Ovary (tissue), 9 donors: ENCODE measurements around the gene FAM180A. TPM values are rescaled to one million over a fixed set of nuclear protein-coding genes. Genes with fewer than 3 reads are reported as not detected.

Experiments used
- DNase-seq, 5 donors: peaks; one replicate each; pipeline ENCODE4 v3.0.0-alpha.2; 2019 to 2020
- H3K27ac ChIP-seq, 2 donors: fragments of 200-600 bp; one replicate each; pipeline versions ENCODE4 v1.5.1 to v1.8.0; 2019 to 2022
- H3K27me3 ChIP-seq: fragments of 200-600 bp; one replicate; pipeline ENCODE4 v1.8.0; 2022
- H3K36me3 ChIP-seq: fragments of 200-600 bp; sonication (generic); one replicate; pipeline ENCODE4 v1.5.1; 2019
- H3K4me1 ChIP-seq: one replicate; pipeline ENCODE4 v1.8.1; 2013; ENCODE audit warnings: mild to moderate bottlenecking, moderate library complexity; ENCODE audit not compliant: insufficient read depth
- H3K4me3 ChIP-seq: fragments of 200-600 bp; sonication (generic); one replicate; pipeline ENCODE4 v1.5.1; 2017
- H3K9me3 ChIP-seq, 2 donors: fragments of 200-600 bp in 1 of 2; sonication (generic) in 1 of 2; one replicate each; pipeline versions ENCODE4 v1.5.1 to v1.8.1; 2013 to 2019; ENCODE audit warnings: mild to moderate bottlenecking in 1 of 2, moderate library complexity in 1 of 2
- EP300 ChIP-seq: sonication (generic); formaldehyde crosslinking; IDR thresholded peaks from one replicate; pipeline ENCODE4 v1.6.1; 2017; ENCODE audit warnings: antibody characterized with exemption
- POLR2A ChIP-seq: fragments of 450-650 bp; IDR thresholded peaks from one replicate; pipeline ENCODE4 v1.6.1; 2017; ENCODE audit warnings: antibody characterized with exemption, mild to moderate bottlenecking, moderate library complexity
- WGBS, 3 donors: extraction: QIAGEN DNeasy Blood & Tissue Kit in 1 of 3; methylation state at CpG; one replicate each; pipeline versions ENCODE4 v1.1.5 to v1.1.7; 2013 to 2017; 5-methylcytosine and 5-hydroxymethylcytosine counted together
- intact Hi-C, 4 donors: fragments of 100-400 bp; cut with DNase I; formaldehyde crosslinking; loops; one replicate each; pipeline versions ENCODE4 v1.11.0 to v1.15.1; 2022 to 2023
- polyA plus RNA-seq, 2 donors: library from polyadenylated mRNA; stranded (reverse); fragments of 200-250 nt in 1 of 2; fragments of 350-450 nt in 1 of 2; fragmentation: Illumina TruSeq in 1 of 2; extraction: RNeasy Lipid Tissue Mini Kit (QIAGEN cat#74804) in 1 of 2; gene quantifications; one replicate each; pipeline ENCODE4 v1.2.3, GENCODE V29; 2013 to 2014
- total RNA-seq, 7 donors: library from RNA; depleted of rRNA in 2 of 7; stranded (reverse); fragments of >200 nt in 2 of 7; fragmentation: NEBNext Ultra II Directional in 3 of 7; extraction: Animal tissue kit (Norgen Biotek cat#: 25700) in 3 of 7; gene quantifications; one replicate each; pipeline versions ENCODE4 v1.1.0 to v1.2.4, GENCODE V29; 2016 to 2023
- TF ChIP-seq, protein P1 (sequence below), 3 donors: fragments of 450-650 bp in 2 of 3; fragments of 200-600 bp in 1 of 3; IDR thresholded peaks; one replicate each; pipeline versions ENCODE4 v1.5.1 to v1.8.0; 2016 to 2022; ENCODE audit warnings: antibody characterized with exemption in 3 of 3, mild to moderate bottlenecking in 1 of 3
- donor health status: DM: no; HTN: no; CAD: no; lungs with moderate emphysema.
- donor health status: DM: no; HTN: no; CAD: no.
- donor health status: Bipolar disorder and iron deficiency.
- donor health status: DM: yes; HTN: yes; CAD: no.
- donor health status: DM: no; HTN: no; CAD: no.
- donor health status: DM: yes; HTN: yes; CAD: no.

Gene FAM180A
- total and polyA plus RNA-seq, 9 donors, result 1.1 to 5.3 (median 3.1) TPM

DNA sequence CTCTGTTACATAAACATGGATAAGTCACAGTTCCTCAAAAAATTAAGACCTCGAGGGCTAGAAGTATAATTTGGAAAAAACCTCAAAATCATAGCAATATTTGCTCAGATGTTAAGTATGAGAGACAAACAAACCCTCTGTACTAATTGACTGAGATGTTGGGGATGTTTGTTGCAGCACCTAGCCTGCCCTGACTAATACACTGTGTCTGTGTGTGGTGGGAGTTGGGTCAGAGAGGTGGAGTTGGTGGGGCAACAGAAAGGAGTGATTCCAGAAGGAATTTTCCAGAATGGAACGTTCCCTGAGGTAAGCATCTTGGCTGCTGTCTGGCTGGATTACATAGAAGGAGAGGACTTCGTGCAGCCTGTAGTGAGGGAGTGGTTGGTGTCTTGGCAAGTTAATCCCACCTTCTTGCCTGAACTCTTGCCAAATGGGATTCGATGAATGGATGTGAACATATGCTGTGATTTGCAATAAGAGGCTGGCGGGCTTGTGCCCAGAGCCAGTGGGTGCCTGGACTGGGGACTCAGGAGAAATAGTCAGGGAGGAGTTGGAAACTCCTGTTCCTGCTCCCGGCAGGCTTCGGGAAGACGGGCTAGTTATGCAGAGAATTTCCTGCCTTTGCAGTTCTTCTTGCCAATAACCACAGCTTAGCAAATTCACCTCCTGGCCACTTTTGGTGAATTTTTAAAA is 9.3 kb upstream of the FAM180A start:
- intact Hi-C loops, result no loop called here
- Histone ChIP-seq H3K27me3 (no peaks in the 10 kb centered on the region), H3K27ac (peak overlapping the region in 1 of 2 donors; percentile 34), H3K4me1 (no peaks in the 10 kb centered on the region), H3K9me3 (no peaks in the 10 kb centered on the region), H3K4me3 (peak overlapping the region; percentile 12), H3K36me3 (no peaks in the 10 kb centered on the region)
- peak in 4 of 5 donors; percentile 32 to 60 (median 40) for DNase-seq
- TF ChIP-seq, protein P1, sequence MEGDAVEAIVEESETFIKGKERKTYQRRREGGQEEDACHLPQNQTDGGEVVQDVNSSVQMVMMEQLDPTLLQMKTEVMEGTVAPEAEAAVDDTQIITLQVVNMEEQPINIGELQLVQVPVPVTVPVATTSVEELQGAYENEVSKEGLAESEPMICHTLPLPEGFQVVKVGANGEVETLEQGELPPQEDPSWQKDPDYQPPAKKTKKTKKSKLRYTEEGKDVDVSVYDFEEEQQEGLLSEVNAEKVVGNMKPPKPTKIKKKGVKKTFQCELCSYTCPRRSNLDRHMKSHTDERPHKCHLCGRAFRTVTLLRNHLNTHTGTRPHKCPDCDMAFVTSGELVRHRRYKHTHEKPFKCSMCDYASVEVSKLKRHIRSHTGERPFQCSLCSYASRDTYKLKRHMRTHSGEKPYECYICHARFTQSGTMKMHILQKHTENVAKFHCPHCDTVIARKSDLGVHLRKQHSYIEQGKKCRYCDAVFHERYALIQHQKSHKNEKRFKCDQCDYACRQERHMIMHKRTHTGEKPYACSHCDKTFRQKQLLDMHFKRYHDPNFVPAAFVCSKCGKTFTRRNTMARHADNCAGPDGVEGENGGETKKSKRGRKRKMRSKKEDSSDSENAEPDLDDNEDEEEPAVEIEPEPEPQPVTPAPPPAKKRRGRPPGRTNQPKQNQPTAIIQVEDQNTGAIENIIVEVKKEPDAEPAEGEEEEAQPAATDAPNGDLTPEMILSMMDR (IDR thresholded peaks at IDR 0.05), result no peak
- TF ChIP-seq POLR2A (no peak), EP300 (no peak)
- WGBS, 3 donors, result 11 to 17% (median 15%) methylated on average over 8 of the region's 8 CpGs

DNA sequence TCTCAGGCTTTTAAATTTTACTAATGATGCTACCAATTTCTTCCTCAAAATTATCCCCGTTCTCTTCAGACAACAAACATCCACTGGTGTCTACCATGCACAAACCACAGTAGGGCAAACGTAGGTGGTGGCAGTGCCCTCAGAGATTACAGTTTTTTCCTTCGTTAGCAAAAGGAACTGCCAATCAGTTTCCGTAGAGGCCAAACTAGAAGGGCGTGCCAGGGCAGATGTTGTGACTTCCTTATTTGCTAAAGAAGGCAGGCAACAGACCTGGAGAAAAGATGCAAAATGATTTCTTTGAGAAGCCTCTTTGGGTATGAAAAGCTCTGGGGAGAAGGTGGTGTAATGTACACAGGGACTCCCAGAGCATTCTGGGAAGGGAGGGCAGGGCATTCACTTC is 7.6 kb upstream of the FAM180A start:
- H3K36me3 ChIP-seq, result no peaks in the 10 kb centered on the region
- no peak for TF ChIP-seq POLR2A
- no peak for TF ChIP-seq EP300
- TF ChIP-seq, protein P1 (IDR thresholded peaks at IDR 0.05), result no peak
- intact Hi-C loops, result no loop called here
- H3K27ac ChIP-seq, result no peak overlapping the region
- DNase-seq, result no peak
- no peaks in the 10 kb centered on the region for H3K4me1 ChIP-seq
- H3K4me3 ChIP-seq, result no peak overlapping the region
- no peaks in the 10 kb centered on the region for H3K27me3 ChIP-seq
- WGBS, 3 donors, result 79 to 82% (median 81%) methylated on average over 5 of the region's 5 CpGs
- H3K9me3 ChIP-seq, result no peaks in the 10 kb centered on the region

DNA sequence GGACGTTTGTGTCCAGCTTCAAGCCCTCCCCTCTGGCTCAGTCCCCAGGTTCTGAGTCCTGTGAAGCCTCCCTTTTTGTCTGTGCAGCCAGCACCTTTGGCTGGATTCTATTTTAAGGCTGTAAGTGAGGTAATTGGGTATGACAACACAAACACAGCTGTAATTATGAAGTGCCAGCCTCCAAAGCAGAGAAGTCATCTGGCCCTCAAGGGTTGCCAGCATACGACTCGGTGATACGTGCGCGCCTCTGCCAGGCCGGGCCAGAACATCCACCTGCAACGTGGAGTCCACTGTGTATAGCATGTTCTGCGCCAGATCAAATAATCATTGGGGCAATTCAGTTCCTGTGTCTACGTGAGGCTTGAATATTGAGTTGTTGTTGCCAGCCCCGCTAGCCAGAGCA is 6.7 kb upstream of the FAM180A start:
- H3K27ac ChIP-seq, result no peak overlapping the region
- intact Hi-C loops, result no loop called here
- H3K9me3 ChIP-seq, result no peaks in the 10 kb centered on the region
- no peaks in the 10 kb centered on the region for H3K27me3 ChIP-seq
- no peaks in the 10 kb centered on the region for H3K36me3 ChIP-seq
- no peaks in the 10 kb centered on the region for H3K4me1 ChIP-seq
- WGBS, 3 donors, result 77 to 88% (median 87%) methylated on average over 11 of the region's 11 CpGs
- no peak overlapping the region for H3K4me3 ChIP-seq
- no peak for DNase-seq
- TF ChIP-seq EP300, result no peak
- no peak for TF ChIP-seq POLR2A
- TF ChIP-seq, protein P1 (IDR thresholded peaks at IDR 0.05), result no peak

DNA sequence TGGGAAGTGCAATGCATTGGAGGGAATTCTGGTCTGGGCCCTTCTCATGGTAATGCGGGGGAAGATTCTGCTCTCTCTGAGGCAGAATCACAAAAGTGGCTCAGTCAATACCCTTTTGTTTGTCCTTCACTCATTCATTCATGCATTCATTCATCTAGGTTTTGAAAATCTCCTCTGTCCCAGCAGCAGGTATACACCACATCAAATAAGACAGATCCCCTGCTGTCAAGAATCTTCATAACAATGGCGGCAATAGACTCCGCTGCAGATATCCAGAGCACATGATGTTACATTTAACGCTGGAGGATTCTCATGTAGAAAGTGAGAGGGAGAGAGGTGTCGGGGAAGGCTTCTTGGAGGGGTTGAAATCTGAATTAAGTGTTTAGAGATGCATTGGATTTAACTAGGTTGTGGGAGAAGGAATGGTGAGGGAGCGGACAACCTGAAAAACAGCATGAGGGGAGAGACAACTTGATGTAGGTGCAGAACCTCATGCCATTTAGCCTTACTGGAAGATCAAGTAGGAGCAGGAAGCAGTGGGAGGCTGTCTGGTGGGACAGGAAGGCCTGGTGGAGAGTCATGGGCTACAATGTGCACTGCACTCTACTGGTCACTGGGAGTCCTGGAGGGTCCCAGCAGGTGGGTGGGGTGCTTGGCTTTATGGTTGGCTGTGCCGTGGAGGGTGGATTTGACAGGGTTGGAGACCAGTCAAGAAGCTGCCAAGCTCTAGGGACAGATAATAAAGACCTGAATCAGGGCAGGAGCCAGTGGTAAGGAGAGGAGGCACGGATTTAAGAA is 5.2 kb upstream of the FAM180A start:
- no peak for DNase-seq
- WGBS, 3 donors, result 91 to 95% (median 91%) methylated on average over 8 of the region's 8 CpGs
- TF ChIP-seq POLR2A (no peak), EP300 (no peak)

DNA sequence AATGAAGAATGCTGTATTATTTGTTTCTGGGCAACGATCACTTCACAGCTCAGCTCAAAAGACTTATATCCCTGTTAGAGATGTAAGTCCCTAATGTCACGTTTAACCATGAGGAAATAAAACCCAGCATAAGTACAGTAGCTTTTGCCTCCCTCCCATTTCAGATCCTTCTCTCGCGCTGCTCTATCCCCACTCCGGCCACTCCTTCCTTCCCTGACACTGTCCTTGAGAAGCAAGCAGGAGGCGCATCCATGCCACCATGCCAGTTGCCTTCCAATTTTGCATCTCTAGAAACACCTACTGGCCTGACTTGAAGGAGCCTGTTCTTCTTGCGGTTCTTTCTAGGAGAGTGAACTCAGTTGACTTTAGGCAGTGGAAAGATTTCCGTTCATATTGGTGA is 1.2 kb downstream of the FAM180A start:
- H3K9me3 ChIP-seq, result no peaks in the 10 kb centered on the region
- intact Hi-C loops, result no loop called here
- 86 to 94% (median 89%) methylated on average over 8 of the region's 8 CpGs for WGBS, 3 donors
- no peak for DNase-seq
- no peak for TF ChIP-seq POLR2A
- TF ChIP-seq EP300, result no peak
- TF ChIP-seq, protein P1 (IDR thresholded peaks at IDR 0.05), result no peak
- no peaks in the 10 kb centered on the region for H3K27me3 ChIP-seq
- H3K4me3 ChIP-seq, result no peak overlapping the region
- H3K4me1 ChIP-seq, result peaks cover 19% of the 10 kb centered on the region
- H3K36me3 ChIP-seq, result no peaks in the 10 kb centered on the region
- no peak overlapping the region for H3K27ac ChIP-seq

More for the DNA sequence above, 5.2 kb upstream of the FAM180A start:
- Histone ChIP-seq H3K4me1 (peaks cover 5% of the 10 kb centered on the region), H3K4me3 (no peak overlapping the region), H3K9me3 (no peaks in the 10 kb centered on the region), H3K27me3 (no peaks in the 10 kb centered on the region), H3K27ac (no peak overlapping the region), H3K36me3 (no peaks in the 10 kb centered on the region)
- intact Hi-C loops, result no loop called here
